Embryonic facial prominence (tissue), 1 donor: ENCODE results near the gene GPRIN2.

Experiments used
- DNase-seq: peaks from one replicate; pipeline ENCODE4 v3.0.0-alpha.2; 2016; ENCODE audit errors: extremely low spot score

The GPRIN2 gene

DNA sequence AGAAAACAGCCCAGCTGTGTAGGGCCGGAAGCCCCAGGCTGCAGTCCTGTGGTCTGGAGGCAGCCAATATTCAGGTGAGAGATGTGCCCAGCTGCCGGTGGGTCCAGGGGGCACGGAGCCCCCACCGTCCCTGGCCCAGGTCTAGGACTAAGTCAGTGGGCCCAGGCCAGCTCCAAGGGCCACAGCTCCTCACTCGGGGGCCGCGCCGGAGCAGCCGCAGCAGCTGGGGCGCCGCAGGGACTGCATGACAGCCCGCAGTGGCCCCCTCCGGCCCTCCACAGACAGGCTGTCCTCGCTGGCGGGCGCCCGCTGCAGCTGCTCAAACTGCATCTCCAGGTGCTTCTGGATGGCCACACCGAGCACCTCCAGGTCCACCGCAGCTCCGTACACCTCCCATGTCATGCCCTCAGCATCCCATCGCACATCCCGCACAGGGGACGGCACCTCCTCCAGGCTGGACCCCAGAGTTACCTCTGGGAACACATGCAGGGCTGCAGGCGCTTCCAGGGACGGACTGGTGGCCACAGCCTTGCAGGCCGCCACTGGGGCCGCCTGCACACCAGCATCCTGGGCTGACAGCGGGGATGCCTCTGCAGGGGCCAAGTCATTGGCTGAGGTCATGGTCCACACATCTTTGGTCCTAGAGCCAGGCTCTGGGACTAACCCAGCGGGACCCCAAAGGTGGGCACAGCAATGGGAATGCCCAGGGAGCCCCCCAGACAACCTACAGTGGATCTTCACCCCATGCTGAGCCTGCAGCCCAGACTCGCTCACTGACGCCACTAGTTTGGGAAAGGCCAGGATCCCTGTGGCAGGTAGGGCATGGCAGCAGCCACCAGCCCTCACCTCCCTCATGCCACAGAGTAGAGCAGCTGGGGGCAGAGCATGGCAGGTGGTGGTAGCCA, 7.0 kb downstream of the GPRIN2 start:
- no peak for DNase-seq

- DNase-seq = no peak
Observed at GRCh38 chr10:46548498-46549090, 7.9 kb downstream of the GPRIN2 start.

- DNase-seq = no peak
Observed at GRCh38 chr10:46547541-46548497, 8.6 kb downstream of the GPRIN2 start.

DNA sequence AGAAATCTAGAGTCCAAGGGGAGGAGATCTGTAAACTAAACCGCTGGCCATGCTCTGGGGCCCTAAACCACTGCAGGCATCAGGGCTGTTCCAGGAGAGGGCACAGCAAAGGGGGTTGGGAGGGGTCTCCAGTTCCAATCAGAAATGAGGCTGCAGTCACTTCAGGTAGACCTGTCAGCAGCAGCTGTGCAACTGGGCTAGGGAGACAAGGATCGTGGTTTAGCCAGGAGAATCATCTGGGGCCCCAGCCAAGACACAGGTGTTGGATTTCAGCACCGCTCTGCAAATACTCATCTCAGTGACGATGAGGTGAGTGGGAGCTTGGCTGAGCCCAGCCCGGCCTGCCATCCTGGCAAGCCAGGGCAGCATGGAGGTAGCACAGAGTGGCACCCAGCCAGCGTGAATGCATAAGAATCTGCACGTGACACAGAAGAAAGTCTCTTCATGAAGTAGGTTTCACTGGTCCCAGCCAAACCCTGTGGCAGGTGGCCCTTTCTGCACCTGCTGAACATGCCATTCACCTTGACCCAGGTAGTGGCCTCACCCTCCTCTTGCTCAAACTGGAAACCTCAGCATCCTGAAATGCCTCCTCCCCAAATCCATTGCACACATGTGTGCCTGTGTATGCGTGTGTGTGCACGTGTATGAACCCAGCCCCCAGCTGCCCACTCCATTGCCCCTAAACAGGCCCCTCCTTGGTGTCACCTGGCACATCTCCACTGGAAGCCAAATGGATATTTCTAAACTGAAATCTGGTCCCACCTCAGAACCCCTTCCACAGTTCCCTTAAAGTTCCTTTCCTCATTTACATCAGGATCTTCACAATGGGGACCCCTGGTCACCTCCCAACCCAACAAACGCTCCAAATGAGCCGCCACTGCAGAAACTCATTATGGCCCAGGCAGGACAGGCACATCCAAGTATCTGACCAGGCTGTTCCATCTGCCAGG, 9.6 kb downstream of the GPRIN2 start:
- no peak for DNase-seq

GRCh38 chr10:46545861-46546590, 10.4 kb downstream of the GPRIN2 start:
- no peak for DNase-seq

DNA sequence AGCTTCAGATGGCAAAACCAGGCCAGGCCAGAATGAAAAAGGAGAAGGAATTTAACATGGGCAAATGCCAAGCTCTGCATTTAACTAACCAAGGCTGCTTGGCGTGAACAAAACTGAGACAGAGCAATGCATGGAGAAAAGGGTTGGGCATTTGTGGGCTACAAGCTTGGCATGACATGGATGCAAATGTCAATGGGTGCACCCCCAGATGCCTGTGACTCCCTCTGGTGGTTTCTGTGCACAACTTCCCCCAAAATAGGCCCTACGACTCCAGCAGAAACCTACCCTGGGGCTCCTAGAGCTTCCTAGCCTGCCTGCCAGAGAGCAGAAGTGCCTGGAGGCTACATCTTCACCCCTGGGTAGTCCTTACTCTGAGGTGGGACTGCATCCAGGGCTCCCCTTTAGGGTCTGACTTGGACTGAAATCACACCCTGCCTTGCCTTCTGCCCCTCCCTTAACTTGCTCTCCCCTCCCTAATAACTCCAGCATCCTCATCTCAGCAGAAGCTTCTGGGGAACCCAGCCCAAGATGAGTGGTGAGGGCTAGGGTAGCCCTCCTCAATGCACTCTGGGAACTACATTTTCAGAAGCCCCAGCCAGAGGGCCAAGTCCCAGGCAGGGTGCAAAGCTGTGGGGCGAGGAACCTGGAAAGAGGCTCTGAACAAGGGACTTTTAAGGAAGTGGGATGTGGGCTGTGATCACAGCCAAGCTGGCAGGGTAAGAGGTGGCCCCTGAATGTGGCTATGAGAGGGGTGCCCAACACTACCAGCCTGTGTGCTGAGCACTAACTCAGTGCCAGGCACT, 11.3 kb downstream of the GPRIN2 start:
- no peak for DNase-seq

- no peak for DNase-seq
Observed at GRCh38 chr10:46543466-46544377, 12.7 kb downstream of the GPRIN2 start.

GRCh38 chr10:46542567-46543465, 13.6 kb downstream of the GPRIN2 start:
- no peak for DNase-seq

DNA sequence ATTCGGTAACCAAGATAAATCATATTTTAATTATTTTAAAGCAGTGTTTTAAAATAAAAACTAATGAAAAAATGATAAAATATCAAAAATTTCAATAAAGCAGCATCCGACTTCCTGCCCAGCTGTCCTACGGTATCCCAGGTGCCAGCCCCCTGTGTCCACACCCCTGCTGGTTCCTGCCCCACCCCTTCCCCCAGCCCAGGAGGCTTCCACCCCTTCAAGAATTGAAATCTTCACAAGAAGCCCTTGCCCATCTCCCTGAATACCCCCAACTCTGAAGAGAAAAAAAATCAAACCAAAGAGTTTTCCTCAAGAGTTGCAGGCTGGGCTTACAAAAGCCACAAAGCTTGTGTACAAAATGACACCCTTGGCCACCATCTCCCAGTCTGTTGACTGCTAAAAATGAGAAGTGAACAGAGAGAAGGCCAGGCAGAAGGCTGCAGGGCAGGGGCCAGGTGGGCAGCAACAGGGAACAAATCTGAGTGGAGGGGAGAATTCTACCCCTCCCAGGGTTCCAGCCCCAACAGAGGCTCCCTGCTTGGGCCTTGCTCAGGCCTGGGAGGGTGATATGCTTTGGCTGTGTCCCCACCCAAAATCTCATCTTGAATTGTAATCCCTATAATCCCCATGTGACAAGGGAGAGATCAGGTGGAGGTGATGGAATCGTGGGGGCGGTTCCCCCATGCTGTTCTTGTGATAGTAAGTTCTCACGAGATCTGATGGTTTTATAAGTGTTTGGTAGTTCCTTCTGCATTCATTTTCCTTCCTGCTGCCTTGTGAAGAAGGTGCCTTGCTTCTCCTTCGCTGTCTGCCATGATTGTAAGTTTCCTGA, 14.5 kb downstream of the GPRIN2 start:
- DNase-seq = no peak

DNA sequence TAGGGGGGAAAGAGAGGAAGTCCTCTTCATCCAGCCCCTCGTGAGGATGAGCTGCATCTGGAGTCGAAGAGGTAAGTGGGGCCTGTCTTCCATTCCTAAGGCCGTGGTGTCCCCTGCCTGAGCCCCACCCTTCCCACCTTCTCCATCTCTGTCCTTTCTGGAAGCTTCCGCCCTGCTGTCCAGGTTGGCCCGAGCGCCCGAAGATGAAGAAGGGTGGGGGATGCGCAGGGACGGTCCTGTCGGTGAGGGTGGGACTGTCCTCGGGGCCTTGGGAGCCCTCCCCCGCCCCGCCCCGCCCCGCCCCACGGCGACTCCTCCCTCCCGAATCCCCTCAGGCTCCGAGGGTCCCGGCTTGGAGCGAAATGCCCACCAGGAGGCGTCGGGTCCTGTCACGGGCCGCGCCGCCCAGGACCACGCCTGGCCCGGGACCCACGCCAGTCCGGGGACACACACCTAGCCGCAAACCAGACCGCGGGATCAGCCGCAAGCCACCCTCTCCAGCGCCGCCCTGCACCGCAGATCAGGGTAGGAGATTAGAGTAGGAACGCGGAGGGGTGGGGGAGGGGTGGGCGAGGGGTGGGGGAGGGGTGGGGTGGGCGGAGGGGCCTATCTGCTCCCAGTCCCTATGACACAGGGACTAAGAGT, 15.3 kb downstream of the GPRIN2 start:
- no peak for DNase-seq

- DNase-seq = no peak
Observed at GRCh38 chr10:46540412-46541016, 15.9 kb downstream of the GPRIN2 start.

- DNase-seq = no peak
Observed at GRCh38 chr10:46539596-46540411, 16.7 kb downstream of the GPRIN2 start.

- DNase-seq = no peak
Observed at GRCh38 chr10:46538717-46539426, 17.6 kb downstream of the GPRIN2 start.

DNA sequence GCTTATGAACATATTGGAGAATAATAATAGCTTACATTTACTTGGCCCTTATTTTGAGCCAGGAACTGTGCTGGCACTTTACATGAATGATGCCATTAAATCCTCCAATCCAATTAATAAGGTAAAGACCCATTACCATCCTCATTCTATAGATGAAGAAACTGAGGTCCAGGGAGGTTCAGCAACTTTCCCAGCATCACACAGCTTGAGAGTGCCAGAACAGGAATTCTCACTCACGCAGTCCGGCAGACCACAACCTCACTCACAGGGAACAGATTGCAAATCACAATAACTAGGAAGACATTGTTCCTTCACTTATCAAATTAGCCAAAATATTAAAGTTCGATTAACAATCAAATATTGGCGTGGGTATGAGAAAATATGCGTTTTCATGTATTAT, 18.3 kb downstream of the GPRIN2 start:
- no peak for DNase-seq
